CD14-positive monocyte (primary cell): ENCODE measurements around the gene GLB1L3. TPM values are rescaled to one million over a fixed set of nuclear protein-coding genes. Genes with fewer than 3 reads are reported as not detected.

Source experiments
- DNase-seq, 3 donors: peaks; one replicate each; pipeline ENCODE4 v3.0.0-alpha.2; 2011 to 2022
- H2AFZ ChIP-seq: 2 replicates; pipeline ENCODE4 v1.6.0; 2012; ENCODE audit warnings: mild to moderate bottlenecking, low read depth, low read length, inconsistent platforms; ENCODE audit not compliant: insufficient read depth, poor library complexity, severe bottlenecking
- H3K27ac ChIP-seq, 2 donors: 1 replicate in 1 of 2; 2 replicates in 1 of 2; pipeline ENCODE4 v1.5.1; 2012 to 2013; ENCODE audit warnings: low read length in 2 of 2, control low read depth in 1 of 2, inconsistent platforms in 1 of 2, low read depth in 1 of 2, mild to moderate bottlenecking in 1 of 2
- H3K27me3 ChIP-seq, 2 donors: one replicate each; pipeline versions ENCODE4 v1.6.0 to v1.6.1; 2011 to 2013; ENCODE audit warnings: low read length in 2 of 2; ENCODE audit not compliant: control insufficient read depth in 2 of 2, insufficient read depth in 2 of 2
- H3K36me3 ChIP-seq, 2 donors: replicated peaks in 1 of 2; 1 replicate in 1 of 2; 2 replicates in 1 of 2; pipeline versions ENCODE4 v1.5.1 to v1.6.1; 2012 to 2013; ENCODE audit warnings: low read length in 2 of 2, control low read depth in 1 of 2, inconsistent platforms in 1 of 2, mild to moderate bottlenecking in 1 of 2; ENCODE audit not compliant: insufficient read depth in 2 of 2, control insufficient read depth in 1 of 2
- H3K4me1 ChIP-seq, 2 donors: 1 replicate in 1 of 2; 2 replicates in 1 of 2; pipeline versions ENCODE4 v1.5.1 to v1.6.1; 2012 to 2013; ENCODE audit warnings: low read length in 2 of 2, control low read depth in 1 of 2, inconsistent platforms in 1 of 2, mild to moderate bottlenecking in 1 of 2, moderate library complexity in 1 of 2; ENCODE audit not compliant: insufficient read depth in 2 of 2, control insufficient read depth in 1 of 2
- H3K4me2 ChIP-seq: replicated peaks from 2 replicates; pipeline ENCODE3; 2012; ENCODE audit warnings: low read length, moderate library complexity, mild to moderate bottlenecking; ENCODE audit not compliant: poor library complexity, severe bottlenecking; ENCODE audit errors: extremely low read depth
- H3K4me3 ChIP-seq, 3 experiments: fragments of 200-600 bp in 1 of 3; sonication (generic) in 1 of 3; replicated peaks in 1 of 3; 1 replicate in 2 of 3; 2 replicates in 1 of 3; pipeline ENCODE4 v1.5.1; 2011 to 2013; ENCODE audit warnings: low read length in 3 of 3, mild to moderate bottlenecking in 3 of 3, control low read depth in 2 of 3, low read depth in 2 of 3, inconsistent platforms in 1 of 3, moderate library complexity in 1 of 3
- H3K79me2 ChIP-seq: 2 replicates; pipeline ENCODE4 v1.6.0; 2012; ENCODE audit warnings: mild to moderate bottlenecking, control low read depth, inconsistent platforms, low read length, moderate library complexity; ENCODE audit not compliant: insufficient read depth
- H3K9ac ChIP-seq: 2 replicates; pipeline ENCODE4 v1.6.0; 2017; ENCODE audit warnings: low read length, mild to moderate bottlenecking; ENCODE audit not compliant: insufficient read depth, poor library complexity, severe bottlenecking
- H3K9me3 ChIP-seq, 2 donors: replicated peaks in 1 of 2; 1 replicate in 1 of 2; 2 replicates in 1 of 2; pipeline versions ENCODE4 v1.5.1 to v1.6.1; 2012 to 2013; ENCODE audit warnings: low read length in 2 of 2, control low read depth in 1 of 2; ENCODE audit not compliant: control insufficient read depth in 1 of 2, insufficient read depth in 1 of 2
- H4K20me1 ChIP-seq: 2 replicates; pipeline ENCODE4 v1.6.0; 2012; ENCODE audit warnings: mild to moderate bottlenecking, low read length, control low read depth, moderate library complexity; ENCODE audit not compliant: insufficient read depth
- H3K27ac Mint-ChIP-seq, 7 donors: one replicate each; pipeline ENCODE4 v1.8.0; 2020; ENCODE audit warnings: mild to moderate bottlenecking in 7 of 7, mixed read lengths in 7 of 7, moderate library complexity in 6 of 7, inconsistent platforms in 2 of 7
- H3K27me3 Mint-ChIP-seq, 3 donors: one replicate each; pipeline ENCODE4 v1.8.0; 2021 to 2022; ENCODE audit warnings: low read depth in 3 of 3, mild to moderate bottlenecking in 3 of 3, mixed read lengths in 3 of 3, moderate library complexity in 3 of 3, inconsistent platforms in 1 of 3
- H3K36me3 Mint-ChIP-seq, 2 donors: one replicate each; pipeline ENCODE4 v1.8.0; 2020; ENCODE audit warnings: mixed read lengths in 2 of 2, inconsistent platforms in 1 of 2, mild to moderate bottlenecking in 1 of 2
- H3K4me1 Mint-ChIP-seq: one replicate; pipeline ENCODE4 v1.8.0; 2020; ENCODE audit warnings: mild to moderate bottlenecking, mixed read lengths
- H3K4me3 Mint-ChIP-seq, 2 donors: one replicate each; pipeline ENCODE4 v1.8.0; 2020; ENCODE audit warnings: mild to moderate bottlenecking in 2 of 2, mixed read lengths in 2 of 2, moderate library complexity in 1 of 2
- H3K9me3 Mint-ChIP-seq, 7 donors: one replicate each; pipeline ENCODE4 v1.8.0; 2020 to 2022; ENCODE audit warnings: mixed read lengths in 7 of 7, mild to moderate bottlenecking in 6 of 7, moderate library complexity in 6 of 7, inconsistent platforms in 2 of 7
- CTCF ChIP-seq: fragments of 200-600 bp; IDR thresholded peaks from one replicate; pipeline ENCODE4 v1.8.0; 2022; ENCODE audit warnings: antibody characterized with exemption, mild to moderate bottlenecking
- WGBS: methylation state at CpG from one replicate; pipeline ENCODE4 v1.1.5; 2013; ENCODE audit warnings: missing lambda C conversion rate; ENCODE audit not compliant: insufficient coverage; 5-methylcytosine and 5-hydroxymethylcytosine counted together
- intact Hi-C, 2 donors: fragments of 100-400 bp; cut with micrococcal nuclease; formaldehyde crosslinking; loops; one replicate each; pipeline versions ENCODE4 v1.15.0 to v1.15.1; 2023
- polyA plus RNA-seq, 3 donors: library from polyadenylated mRNA; depleted of rRNA in 1 of 3; unstranded in 2 of 3; stranded (reverse) in 1 of 3; fragments of 300-500 nt in 2 of 3; fragments of >200 nt in 1 of 3; fragmentation: Illumina TruSeq in 2 of 3; gene quantifications; 1 replicate in 2 of 3; 2 replicates in 1 of 3; pipeline ENCODE4 v1.2.3, GENCODE V29; 2012 to 2021

Gene GLB1L3
- polyA plus RNA-seq, 3 donors, result not detected

GRCh38 chr11:134226806-134227325 lies 49.3 kb upstream of the GLB1L3 start:
- Histone ChIP-seq H3K27me3 (no peaks in the 10 kb centered on the region), H3K36me3 (peaks cover 3 to 22% of the 10 kb centered on the region in 2 donors), H3K27ac (no peak overlapping the region), H3K4me2 (no peak overlapping the region), H3K4me3 (no peak overlapping the region), H2AFZ (no peak overlapping the region), H3K9ac (no peak overlapping the region), H3K9me3 (no peaks in the 10 kb centered on the region), H3K79me2 (peaks cover 82% of the 10 kb centered on the region), H3K4me1 (peaks cover 34 to 54% of the 10 kb centered on the region in 2 donors), H4K20me1 (peaks cover 68% of the 10 kb centered on the region)
- H3K4me3 Mint-ChIP-seq, result no peak overlapping the region
- peaks cover 0 to 1% (median 0%) of the 10 kb centered on the region in 3 donors for H3K27me3 Mint-ChIP-seq
- no peak for DNase-seq
- peaks cover 72% of the 10 kb centered on the region for H3K4me1 Mint-ChIP-seq
- TF ChIP-seq CTCF, result no peak
- intact Hi-C loops, result no loop called here
- peaks cover 26 to 27% of the 10 kb centered on the region in 2 donors for H3K36me3 Mint-ChIP-seq
- H3K9me3 Mint-ChIP-seq, result peaks cover 0 to 2% (median 0%) of the 10 kb centered on the region in 7 donors
- WGBS, result 100% methylated on average over 1 of the region's 5 CpGs
- no peak overlapping the region for H3K27ac Mint-ChIP-seq

- peaks cover 77% of the 10 kb centered on the region for H3K79me2 ChIP-seq
Observed at GRCh38 chr11:134228625-134229024, 47.6 kb upstream of the GLB1L3 start.

More at GRCh38 chr11:134228625-134229024, 47.6 kb upstream of the GLB1L3 start:
- WGBS, result 88% methylated on average over 3 of the region's 6 CpGs
- no peak overlapping the region for H3K4me3 ChIP-seq
- peaks cover 0 to 2% (median 0%) of the 10 kb centered on the region in 7 donors for H3K9me3 Mint-ChIP-seq
- H3K4me1 Mint-ChIP-seq, result peaks cover 66% of the 10 kb centered on the region
- H3K4me2 ChIP-seq, result no peak overlapping the region
- peaks cover 27 to 32% of the 10 kb centered on the region in 2 donors for H3K36me3 Mint-ChIP-seq
- no peak overlapping the region for H3K9ac ChIP-seq
- TF ChIP-seq CTCF, result no peak
- no peak overlapping the region for H3K4me3 Mint-ChIP-seq
- no peak overlapping the region for H3K27ac Mint-ChIP-seq
- peaks cover 85% of the 10 kb centered on the region for H4K20me1 ChIP-seq
- H3K36me3 ChIP-seq, result peaks cover 3 to 22% of the 10 kb centered on the region in 2 donors
- peaks cover 35 to 52% of the 10 kb centered on the region in 2 donors for H3K4me1 ChIP-seq
- H3K9me3 ChIP-seq, result no peaks in the 10 kb centered on the region
- DNase-seq, result no peak
- intact Hi-C loops, result no loop called here
- H2AFZ ChIP-seq, result no peak overlapping the region
- H3K27me3 Mint-ChIP-seq, result peaks cover 0 to 1% (median 0%) of the 10 kb centered on the region in 3 donors
- H3K27me3 ChIP-seq, result no peaks in the 10 kb centered on the region
- no peak overlapping the region for H3K27ac ChIP-seq
